Stimulated activated CD8-positive, alpha-beta memory T cell treated with anti-CD3 and anti-CD28 coated beads, Interleukin-2, amount 100 ng/mL, for 1 hour (primary cell): ENCODE data around the gene PLXNA4.

Experiments
- DNase-seq, 2 donors: peaks; one replicate each; pipeline ENCODE4 v3.0.0-alpha.2; 2020; ENCODE audit warnings: low read depth in 2 of 2

Gene PLXNA4

DNA sequence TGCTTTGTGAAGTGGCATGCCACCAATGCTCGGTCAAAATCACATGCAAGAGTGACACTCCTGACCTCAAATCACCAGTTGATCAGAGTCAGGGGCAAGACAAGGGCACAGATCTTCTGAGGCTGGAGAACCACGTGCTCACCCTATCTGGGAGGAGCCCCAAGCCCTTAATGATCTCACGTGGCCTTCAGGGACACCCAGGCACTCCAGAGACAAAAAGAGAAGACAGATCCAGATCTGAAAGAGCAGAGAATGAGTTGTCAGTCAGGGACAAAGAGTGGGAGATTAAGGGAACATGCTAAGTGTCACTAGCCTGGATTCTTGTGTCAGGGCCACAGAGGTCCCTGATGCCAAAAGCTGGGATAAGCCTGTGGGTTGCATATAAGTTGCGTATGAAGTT, 134.3 kb downstream of the PLXNA4 start:
- DNase-seq, result no peak

DNA sequence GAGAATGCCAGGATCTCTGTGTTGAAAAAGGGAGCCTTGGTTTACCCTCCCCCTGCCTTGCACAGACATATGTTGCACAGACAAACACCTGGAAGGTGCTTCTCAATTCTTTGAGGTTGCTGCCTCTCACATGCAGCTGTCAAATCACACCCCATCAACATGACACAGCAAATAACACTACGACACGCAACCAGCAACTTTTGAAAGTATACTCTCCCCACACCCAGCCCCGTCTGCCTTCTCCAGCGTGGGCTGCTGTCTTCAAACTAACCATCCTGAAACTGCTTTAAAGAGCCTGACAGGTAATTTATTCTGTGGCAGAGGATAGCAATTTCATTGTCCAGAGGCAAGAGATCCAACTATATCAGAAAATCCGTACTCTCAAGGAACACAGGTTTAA, 136.1 kb downstream of the PLXNA4 start:
- DNase-seq, result no peak

DNA sequence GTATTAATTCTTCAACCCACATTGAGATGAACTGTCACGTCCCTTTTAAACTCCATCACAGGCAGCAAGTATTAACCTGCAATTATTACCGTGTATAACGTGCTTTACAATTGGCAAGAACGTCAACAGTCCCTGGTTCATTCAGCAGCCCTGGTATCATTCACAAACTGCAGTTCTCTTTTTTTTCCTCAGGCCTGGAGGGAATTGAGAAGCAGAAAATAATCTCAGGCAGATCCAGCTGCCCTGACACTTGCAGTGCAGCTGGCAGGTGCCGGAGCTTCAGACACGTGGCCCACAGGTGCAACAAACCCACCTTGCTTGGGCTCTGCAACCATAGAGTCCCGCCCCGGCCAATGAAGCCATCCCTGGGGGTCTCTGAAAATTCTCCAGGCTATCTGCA, 137.3 kb downstream of the PLXNA4 start:
- DNase-seq, result no peak

DNA sequence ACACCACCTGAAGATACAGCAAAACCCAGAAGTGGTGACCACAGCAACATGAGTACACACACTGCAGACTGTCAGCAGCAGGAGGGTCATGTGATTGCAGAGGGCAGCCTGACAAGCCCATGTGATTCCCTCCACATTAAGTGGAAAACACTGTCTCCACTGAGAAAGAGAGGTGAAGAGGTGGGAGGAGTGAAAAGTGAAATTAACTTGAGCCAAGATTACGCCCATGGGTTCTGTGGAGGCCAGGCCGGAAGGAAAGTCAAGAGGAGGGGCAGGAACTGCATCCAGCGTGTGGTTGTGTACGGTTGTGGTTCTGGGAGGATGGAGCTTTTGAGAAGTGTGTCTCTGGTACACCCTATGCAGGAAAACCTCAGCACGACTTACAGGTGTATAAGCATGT, 138.5 kb downstream of the PLXNA4 start:
- no peak for DNase-seq

DNA sequence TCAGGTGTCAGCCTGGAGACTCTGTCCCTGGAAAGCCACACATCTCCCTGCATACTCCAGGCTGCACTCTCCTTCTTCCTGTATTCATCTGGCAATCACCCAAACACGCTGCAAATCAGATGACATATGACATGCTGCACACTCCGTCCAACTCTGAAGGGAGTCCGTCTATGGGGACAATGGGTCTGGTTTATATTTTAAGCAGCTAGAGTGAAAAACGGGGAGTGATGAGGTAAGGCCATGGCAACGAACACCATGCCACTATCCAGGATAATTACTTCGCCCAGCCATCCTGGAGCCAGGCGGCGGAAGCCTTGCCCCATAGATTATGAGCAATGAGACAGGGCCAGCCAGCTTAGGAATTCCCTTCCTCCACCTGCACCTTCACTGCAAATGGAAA, 140.1 kb downstream of the PLXNA4 start:
- no peak for DNase-seq

DNA sequence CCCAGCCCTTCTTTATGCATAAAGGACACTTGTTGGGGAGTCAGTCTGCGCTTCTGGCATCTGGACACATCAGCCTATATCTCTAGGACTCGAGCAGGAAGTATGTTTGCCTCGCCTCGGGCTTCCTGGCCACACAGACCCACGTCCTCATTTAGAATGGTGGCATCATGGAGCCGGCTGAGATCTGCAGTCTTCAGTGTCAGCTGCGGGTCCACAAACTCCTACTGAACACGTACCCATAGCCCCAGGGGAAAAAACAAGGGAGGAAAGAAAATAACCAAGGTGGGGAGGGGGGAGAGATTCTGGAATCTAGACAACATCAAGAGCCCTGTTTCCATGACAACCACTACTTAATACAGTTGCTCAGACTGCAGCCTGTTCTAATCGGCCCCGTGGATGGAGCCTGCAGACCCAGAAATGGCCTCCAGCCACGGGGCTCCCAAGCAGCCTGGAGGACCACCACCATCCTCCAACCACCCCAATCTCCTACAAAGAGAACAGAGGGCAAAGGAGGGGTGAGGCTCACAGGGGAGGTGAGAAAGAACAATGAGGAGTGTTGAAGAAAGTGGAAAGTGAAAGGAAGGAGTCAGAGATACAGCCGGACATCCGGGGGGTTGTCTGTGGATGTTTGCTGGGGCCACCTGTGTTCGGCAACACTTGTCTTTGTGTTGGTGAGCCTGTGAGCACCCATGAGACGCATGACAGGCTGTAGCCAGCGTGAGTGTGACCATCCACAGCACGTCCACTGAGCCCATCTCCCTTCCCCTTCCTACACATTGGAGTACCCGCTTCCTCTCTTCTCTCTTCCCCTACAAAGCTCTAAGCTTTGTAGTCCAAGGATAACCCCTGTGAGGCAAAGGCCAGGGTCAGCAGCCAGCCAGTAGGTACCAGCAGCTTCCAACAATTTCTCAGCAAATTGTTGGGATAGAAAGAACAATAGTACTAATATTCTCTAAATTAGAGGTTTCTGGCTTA, 141.0 kb downstream of the PLXNA4 start:
- no peak for DNase-seq

DNA sequence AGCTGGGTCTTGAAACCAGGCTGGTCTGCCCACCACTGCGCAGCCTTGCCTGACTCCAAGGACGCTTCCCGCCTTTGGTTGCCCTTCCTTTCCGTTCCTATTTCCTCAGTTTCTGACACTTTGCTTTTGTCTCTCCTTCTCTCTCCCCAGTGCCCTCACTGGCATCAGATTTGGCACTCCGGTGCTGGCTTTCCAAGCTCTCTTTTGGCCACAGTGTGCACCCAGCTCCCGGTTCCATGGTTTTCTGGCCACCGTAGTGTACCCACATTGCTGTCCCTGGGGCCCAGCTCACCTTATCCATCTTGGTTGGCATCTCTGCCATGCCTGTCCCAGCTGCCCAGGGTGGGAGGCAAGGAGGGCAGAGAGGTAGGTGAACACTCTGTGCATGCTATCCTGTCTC, 142.2 kb downstream of the PLXNA4 start:
- DNase-seq, result no peak

DNA sequence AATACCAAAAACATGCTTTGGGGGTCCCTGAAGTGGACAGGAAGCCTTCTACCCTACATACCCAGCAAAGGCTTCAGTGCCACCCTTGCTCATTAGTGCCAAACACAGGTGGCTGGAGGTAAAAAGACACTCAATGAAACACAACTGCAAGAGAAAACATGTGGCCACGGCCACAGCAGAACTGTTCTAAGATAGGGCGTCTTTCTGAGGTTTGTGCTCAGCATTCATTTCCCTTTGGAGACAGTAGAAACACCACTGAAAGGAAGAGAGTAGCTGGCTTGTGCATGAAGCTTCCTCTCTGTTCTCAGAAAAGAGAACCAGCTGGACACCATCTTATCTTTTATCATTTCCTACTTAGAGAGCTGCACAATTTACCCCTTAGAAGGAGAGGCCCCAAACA, 143.0 kb downstream of the PLXNA4 start:
- no peak for DNase-seq

DNA sequence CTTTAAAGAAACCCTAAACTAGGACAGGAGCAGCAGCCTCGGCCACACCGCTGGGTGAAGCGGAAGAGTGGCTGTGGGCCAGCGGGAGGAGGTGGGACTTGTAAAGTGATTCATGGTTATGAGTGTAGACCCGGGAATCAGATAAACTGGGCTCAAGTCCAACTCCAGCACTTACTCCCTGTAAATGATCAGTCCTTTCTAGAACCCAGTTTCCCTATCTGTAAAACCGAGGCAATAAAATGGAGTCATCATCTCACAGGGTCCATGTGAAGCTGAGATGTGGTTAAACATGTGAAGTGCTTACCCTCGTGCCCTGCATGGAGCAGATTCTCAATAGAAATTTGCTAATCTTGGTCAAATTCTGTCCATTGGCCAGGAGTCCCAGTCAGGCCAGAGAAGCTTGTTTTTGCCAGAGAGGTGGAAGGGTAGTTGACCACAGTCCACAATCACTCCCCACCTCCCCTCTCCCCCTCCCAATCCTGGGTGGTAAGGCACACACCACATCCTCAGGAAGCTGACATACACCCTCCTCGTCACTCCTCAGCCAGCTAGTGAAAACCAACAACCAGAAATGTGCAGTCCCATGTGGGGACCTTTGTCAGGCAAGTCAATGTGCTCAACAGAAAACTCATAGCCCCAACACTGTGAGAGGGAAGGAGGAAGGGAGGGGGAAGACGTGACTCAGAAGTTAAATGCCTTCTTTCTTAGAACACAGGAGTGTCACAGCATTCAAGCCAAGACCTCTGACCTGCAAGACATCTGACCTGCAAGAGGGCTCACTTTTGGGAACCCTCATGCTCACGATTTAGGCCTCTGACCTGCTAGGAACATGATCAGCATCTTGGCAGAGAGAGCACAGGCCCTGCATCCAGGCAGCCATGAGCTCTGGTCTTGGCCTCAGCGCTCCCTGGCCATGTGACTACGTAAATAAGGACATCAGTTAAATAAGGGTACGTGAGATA, 145.1 kb downstream of the PLXNA4 start:
- peak; percentile 24 to 28 for DNase-seq

DNA sequence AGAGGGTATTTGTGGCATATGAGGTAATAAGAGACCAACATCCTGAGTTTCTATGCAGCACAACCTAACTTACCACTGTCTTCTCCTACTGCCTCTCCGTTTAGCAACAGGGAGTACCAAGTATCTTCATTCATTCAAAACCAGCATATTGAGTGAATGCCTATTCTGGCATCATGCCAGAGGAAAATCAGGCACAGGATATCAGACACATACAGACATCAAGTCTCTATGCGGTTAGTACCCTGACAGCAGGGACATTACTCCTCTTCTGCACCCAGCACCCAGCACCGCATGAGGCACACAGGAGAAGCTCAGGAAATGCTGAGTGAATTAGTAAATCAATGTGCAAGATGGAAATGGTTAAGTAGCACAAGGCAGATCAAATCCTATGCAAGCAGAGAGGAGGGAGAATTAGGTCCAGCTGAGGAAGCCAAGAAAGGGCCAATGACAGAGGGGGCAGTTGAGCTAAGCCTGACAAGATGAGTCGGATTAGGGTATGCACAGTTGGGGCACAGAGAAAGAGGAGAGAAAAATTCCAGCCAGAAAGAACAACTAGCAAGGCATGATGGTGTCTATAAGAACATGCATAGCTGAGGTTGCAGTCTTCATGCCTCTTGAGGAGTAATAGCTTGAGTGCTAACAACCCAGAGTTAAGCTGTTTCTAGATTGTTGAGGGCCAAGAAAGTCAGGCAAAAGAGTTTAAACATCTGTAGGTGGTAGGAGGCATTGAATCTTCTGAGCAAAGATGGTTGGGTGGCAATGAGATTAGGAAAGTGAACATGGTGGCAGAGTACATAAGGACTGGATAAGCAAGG, 146.0 kb downstream of the PLXNA4 start:
- DNase-seq, result no peak

DNA sequence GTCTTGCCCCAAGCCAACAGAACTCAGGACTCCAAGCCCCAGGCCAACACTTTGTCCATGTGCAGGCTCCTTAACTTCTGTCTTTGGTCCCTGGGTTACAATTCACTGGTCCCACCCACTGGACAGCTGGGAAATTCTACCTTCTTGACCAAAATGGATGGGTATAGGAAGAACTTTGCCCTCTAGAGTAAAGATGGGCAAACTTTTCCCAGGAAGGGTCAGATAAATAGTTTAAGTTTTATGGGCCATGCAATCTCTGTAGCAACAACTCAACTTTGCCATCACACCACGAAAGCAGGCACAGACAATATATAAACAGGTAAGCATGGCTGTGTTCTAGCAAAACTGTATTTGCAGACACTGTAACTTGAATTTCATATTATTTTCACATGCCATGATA, 147.1 kb downstream of the PLXNA4 start:
- DNase-seq, result no peak

DNA sequence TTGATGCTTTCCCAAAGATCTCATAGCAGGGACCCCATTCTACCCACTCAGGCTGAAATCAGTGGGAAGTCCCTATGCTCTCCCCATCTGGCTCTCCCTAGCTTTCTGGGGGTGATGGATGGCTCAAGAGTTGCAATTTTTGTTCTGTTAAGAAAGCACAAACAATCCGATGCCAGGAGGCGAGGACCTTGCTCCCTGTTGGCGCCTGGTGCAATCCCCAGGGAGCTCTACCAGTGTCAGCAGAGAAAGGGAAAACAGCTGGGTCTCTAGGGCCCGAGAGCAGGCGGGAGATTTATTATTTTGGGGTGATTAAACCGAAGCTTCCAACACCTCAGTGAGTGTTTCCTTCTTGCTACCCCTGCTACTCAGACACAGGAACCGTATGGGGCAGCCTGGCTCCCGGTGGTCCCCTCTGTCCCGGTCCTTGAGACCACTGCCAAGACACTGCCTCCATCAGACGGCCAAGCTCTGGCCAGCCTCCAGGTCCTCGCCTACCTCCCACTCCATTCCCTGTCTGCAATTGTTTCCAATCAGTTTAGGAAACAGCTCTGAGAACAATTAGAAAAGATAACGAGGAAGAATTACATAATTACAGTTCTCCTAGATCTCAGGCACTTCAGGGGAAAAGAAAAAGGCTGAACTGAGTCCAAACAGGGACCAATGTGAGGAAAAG, 147.9 kb downstream of the PLXNA4 start:
- DNase-seq, result no peak

DNA sequence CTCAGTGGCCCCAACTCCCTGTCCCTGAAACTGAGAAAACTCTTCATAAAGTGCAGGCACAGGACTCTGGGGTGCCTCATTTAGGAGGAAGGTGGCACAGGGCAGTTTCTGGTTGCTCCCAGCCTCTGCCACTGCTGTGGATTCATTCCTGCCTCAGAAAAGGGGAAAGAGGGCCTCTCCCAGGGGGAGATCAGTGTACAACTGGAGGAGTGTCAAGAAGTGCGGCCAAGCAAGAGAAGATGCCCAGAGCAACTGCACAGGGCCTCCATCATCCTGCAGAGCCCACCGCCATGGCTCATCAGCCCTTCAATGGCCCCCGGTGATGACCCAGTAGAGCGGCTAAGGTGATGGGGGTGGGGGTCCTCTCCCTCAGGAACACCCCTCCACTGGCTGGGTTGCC, 150.3 kb downstream of the PLXNA4 start:
- no peak for DNase-seq

DNA sequence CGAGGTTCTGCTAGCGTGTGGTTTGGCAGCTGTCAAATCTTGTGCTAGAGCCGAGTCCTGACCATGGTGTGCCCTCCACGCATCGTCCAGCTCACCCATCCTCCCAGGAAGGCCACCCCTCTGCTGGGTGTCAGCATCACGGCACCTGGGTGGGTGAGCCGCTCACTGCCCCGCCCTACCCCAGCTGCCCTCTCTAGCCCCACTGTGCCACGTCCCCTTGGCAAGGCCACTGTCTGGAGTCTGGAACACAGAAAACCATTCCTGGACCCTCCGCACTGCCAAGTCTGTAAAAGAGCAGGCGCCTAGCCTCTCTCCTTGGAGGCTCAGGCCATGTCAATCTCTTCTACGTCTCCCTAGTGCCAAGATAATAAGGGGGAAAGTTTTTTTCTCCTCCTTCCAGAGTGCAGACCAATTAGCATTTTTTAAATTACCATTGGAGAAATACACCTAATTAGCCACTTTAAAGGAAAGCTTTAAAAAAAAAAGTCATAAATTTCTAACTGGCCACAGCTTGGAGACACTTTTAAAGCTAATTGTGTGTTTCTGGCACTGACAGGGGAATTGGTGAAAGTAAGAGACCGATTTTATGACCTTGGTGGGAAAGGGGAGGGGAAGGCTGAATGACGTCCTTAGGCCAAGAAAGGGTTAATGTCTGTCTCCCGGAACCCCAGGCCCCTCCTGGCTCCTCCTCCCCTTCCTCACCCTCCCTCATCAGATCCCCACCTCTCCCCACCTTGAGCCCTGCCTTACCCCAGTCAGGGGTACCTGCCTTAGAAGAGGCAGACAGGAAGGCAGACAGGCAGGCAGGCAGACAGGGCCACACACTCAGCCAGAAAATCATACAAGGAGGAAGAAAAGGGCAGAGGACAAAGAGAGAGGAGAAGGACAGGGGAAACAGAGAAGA, 151.2 kb downstream of the PLXNA4 start:
- no peak for DNase-seq

DNA sequence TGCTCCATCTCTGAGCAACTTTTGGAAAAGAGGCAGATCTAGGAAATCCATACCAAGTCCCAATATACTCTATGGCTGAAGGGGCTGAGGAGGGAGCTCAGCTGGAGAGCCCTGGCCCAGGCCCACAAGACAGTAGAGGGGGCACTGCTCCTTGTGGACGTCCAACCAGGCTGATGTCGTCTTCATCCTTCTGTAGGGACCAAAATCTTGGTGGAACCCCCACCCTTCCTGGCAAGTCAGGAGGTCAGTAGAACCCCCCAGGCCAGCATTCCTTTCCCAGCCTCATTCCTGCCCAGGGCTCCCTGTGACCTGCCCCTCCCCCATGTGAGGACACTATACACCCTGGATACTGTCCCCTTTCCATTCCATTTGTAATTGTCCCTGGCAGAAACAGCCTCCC, 152.0 kb downstream of the PLXNA4 start:
- no peak for DNase-seq

DNA sequence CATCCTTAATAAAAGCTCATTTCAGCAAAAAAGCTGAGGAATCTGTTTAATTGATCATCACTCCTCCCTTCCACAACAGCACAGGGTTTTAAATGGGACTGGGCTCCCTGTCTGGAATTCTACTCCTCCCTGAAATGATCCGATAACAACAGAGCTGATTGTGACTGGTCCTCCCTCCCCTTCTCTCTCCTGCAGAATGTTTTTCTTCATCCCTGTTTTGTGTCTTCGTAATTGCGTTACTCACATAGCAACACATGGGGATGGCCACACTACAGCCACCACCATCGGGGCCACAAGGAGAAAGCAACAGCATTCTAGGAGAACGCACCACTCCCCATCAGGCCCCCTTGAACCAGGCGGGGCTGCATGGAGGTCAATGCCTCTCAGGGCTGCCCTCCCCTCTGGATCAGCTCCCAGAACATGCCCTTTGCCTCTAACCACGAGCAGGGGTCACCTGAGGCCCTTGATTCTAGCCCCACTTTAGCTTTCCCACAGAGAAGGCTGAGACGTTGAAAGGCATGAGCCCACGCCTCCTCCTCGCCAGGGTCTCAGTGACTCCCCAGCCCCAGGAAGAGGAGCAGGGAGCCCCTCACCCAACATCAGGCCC, 152.6 kb downstream of the PLXNA4 start:
- no peak for DNase-seq

DNA sequence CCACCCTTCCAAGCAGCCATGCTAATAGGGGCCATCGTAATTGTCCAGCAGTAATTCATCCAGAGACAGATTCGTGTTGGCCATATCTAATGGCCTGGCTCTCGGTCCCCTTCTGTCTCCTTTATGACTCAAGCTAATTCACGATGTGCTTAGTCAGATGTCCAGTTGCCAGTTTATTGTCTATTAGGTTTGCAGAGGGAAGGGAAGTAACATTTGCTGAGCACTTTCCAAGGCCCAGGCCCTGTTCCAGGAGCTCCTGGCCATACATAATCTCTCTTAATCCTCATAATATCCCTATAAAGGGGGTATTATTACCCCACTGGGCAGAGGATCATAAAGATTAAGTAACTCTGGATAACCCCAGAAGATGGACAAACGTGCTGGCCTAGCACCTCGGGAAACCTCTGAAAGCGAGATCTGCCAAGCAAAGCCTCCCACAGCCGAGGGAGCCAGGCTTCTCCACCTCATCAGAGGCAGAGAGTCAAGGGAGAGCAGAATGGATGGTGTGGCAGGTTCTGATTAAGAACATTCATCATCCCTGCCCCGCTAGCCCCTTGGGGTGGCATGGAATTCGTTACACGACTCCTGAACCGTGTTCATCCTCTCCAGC, 153.7 kb downstream of the PLXNA4 start:
- no peak for DNase-seq

DNA sequence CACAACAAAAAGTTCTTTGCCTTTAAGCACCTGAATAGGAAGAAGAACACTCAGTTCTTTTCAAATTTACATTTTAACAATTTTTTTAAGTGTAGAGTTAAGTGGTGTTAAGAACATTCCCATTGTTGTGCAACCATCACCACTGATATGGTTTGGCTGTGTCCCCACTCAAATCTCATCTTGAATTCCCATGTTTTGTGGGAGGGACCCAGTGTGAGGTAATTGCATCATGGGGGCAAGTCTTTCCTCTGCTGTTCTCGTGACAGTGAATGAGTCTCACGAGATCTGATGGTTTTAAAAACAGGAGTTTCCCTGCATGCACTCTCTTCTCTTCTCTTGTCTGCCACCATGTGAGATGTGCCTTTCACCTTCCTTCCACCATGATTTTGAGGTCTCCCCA, 155.7 kb downstream of the PLXNA4 start:
- DNase-seq, result no peak

DNA sequence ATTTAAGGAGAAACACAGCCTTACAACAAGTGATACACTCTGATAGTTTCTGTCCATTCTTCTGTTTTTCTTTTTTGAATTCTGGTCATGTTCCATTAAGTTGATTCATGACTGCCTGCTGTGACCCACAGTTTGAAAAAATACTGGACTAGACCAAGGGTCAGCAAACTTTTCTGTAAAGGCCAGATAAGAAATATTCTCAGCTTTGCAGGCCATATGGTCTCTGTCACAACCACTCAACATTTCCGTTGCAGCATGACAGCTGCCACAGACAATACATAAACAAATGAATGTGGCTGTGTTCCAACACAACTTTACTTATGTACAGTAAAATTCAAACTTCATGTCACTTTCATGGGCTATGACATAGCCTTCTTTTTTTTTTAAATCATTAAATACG, 156.7 kb downstream of the PLXNA4 start:
- DNase-seq, result no peak
